K562 (cell line): ENCODE measurements around the gene VSIG10. TPM values are rescaled to one million over a fixed set of nuclear protein-coding genes. Genes with fewer than 3 reads are reported as not detected.

Experiments used
- ATAC-seq: fragments of 200-7000 bp; cut with Tn5 transposase; 3 replicates; pipeline ENCODE4 v1.9.1; 2020; ENCODE audit warnings: moderate library complexity
- BruUV-seq: library from RNA; stranded (reverse); fragments of 400-500 nt; replicated peaks from 2 replicates; lab custom pipeline; 2021; lab: Mats Ljungman, UMichigan
- CTCF ChIA-PET: fragments of 300-600 bp; formaldehyde crosslinking; extraction: SDS; loops from one replicate; lab custom pipeline; 2021; ENCODE audit warnings: low intra/inter-chr PET ratio; lab: Yijun Ruan, JAX
- POLR2A ChIA-PET: fragments of 300-600, 350-650 bp; sonication (Branson Sonifier 250); formaldehyde crosslinking; extraction: SDS; loops from one replicate; lab custom pipeline; 2021; ENCODE audit warnings: antibody characterized with exemption, inconsistent platforms; lab: Yijun Ruan, JAX
- DNase-seq, 4 experiments: peaks; one replicate each; pipeline versions ENCODE4 v3.0.0 to v3.0.0-alpha.2; 2011 to 2018; ENCODE audit warnings: low spot score in 3 of 4, mixed read lengths in 3 of 4; ENCODE audit errors: extremely low read depth in 1 of 4
- FAIRE-seq: peaks from 2 replicates; lab custom pipeline; 2011; peaks lifted over from hg19 to GRCh38; lab: Jason Lieb, UNC
- H2AFZ ChIP-seq: 2 replicates; pipeline ENCODE4 v1.6.0; 2011; ENCODE audit warnings: low read depth, low read length, control low read depth, inconsistent platforms
- H3K27ac ChIP-seq: fragments of 200-600 bp; 3 replicates; pipeline ENCODE4 v1.8.0; 2011; ENCODE audit warnings: low read depth, mild to moderate bottlenecking, control low read depth, inconsistent platforms, low read length, moderate library complexity, mixed read lengths; ENCODE audit errors: extremely low read depth
- H3K27me3 ChIP-seq, 2 experiments: fragments of 300-600 bp in 1 of 2; 2 replicates in 1 of 2; 3 replicates in 1 of 2; pipeline versions ENCODE4 v1.6.0 to v1.8.0; 2011; ENCODE audit warnings: inconsistent platforms in 2 of 2, low read length in 2 of 2, mild to moderate bottlenecking in 1 of 2, mixed read lengths in 1 of 2, moderate library complexity in 1 of 2; ENCODE audit not compliant: control insufficient read depth in 2 of 2, insufficient read depth in 2 of 2
- H3K36me3 ChIP-seq: fragments of 300-600 bp; 3 replicates; pipeline ENCODE4 v1.8.0; 2011; ENCODE audit warnings: mild to moderate bottlenecking, low read length, inconsistent platforms; ENCODE audit not compliant: control insufficient read depth, insufficient read depth
- H3K4me1 ChIP-seq, 2 experiments: fragments of 200-600 bp in 1 of 2; replicated peaks in 1 of 2; 2 replicates in 1 of 2; 3 replicates in 1 of 2; pipeline versions ENCODE4 v1.5.1 to v1.8.0; 2011; ENCODE audit warnings: inconsistent platforms in 2 of 2, low read length in 2 of 2, mild to moderate bottlenecking in 1 of 2, mixed read lengths in 1 of 2, moderate library complexity in 1 of 2; ENCODE audit not compliant: control insufficient read depth in 2 of 2, insufficient read depth in 2 of 2
- H3K4me2 ChIP-seq: 2 replicates; pipeline ENCODE4 v1.6.1; 2011; ENCODE audit warnings: low read length, control low read depth, inconsistent platforms, mixed read lengths; ENCODE audit not compliant: insufficient read depth
- H3K4me3 ChIP-seq: fragments of 200-600 bp; sonication (generic), shearing (Covaris generic); 2 replicates; pipeline ENCODE4 v1.5.1; 2016; ENCODE audit warnings: control low read depth, inconsistent platforms
- H3K79me2 ChIP-seq: fragments of 200-600 bp; 3 replicates; pipeline ENCODE4 v1.8.0; 2011; ENCODE audit warnings: low read length, inconsistent platforms; ENCODE audit not compliant: control insufficient read depth, insufficient read depth
- H3K9ac ChIP-seq, 2 experiments: 2 replicates each; pipeline versions ENCODE4 v1.6.0 to v1.6.1; 2011; ENCODE audit warnings: low read depth in 2 of 2, low read length in 2 of 2, control low read depth in 1 of 2, inconsistent platforms in 1 of 2, mild to moderate bottlenecking in 1 of 2, mixed read lengths in 1 of 2; ENCODE audit not compliant: insufficient read depth in 1 of 2
- H3K9me1 ChIP-seq: one replicate; pipeline ENCODE4 v1.6.0; 2011; ENCODE audit warnings: inconsistent platforms, mild to moderate bottlenecking, low read length, moderate library complexity; ENCODE audit not compliant: control insufficient read depth, insufficient read depth
- H3K9me3 ChIP-seq: replicated peaks from 2 replicates; pipeline ENCODE4 v1.5.1; 2011; ENCODE audit warnings: low read depth, low read length, inconsistent platforms; ENCODE audit not compliant: control insufficient read depth, insufficient read depth
- H4K20me1 ChIP-seq: replicated peaks from 2 replicates; pipeline ENCODE4 v1.6.1; 2011; ENCODE audit warnings: low read length, inconsistent platforms, mixed read lengths; ENCODE audit not compliant: control insufficient read depth, insufficient read depth
- JUN ChIP-seq, 2 experiments: sonication (generic) in 1 of 2; formaldehyde crosslinking in 1 of 2; IDR thresholded peaks; 2 replicates each; pipeline versions ENCODE4 v1.6.1 to v1.8.0; 2012 to 2022; ENCODE audit warnings: borderline replicate concordance in 2 of 2, mild to moderate bottlenecking in 2 of 2, improper control_type of control experiment in 1 of 2, low read depth in 1 of 2, low read length in 1 of 2, missing genetic modification reagents in 1 of 2
- TOE1 ChIP-seq, 2 experiments: fragments of 450-650 bp in 1 of 2; sonication (generic) in 1 of 2; formaldehyde crosslinking in 1 of 2; IDR thresholded peaks; 2 replicates each; pipeline versions ENCODE4 v1.7.1 to v1.8.0; 2016 to 2022; ENCODE audit warnings: borderline replicate concordance in 2 of 2, mild to moderate bottlenecking in 2 of 2, antibody characterized with exemption in 1 of 2, inconsistent platforms in 1 of 2, low read depth in 1 of 2, missing genetic modification reagents in 1 of 2, moderate library complexity in 1 of 2
- in situ Hi-C: fragments of 300-500 bp; cut with MboI; formaldehyde crosslinking; loops from 4 replicates; pipeline ENCODE4 v1.15.0; 2018; ENCODE audit warnings: inconsistent platforms, mixed read lengths
- intact Hi-C: fragments of 100-400 bp; cut with micrococcal nuclease; formaldehyde crosslinking; loops from 2 replicates; pipeline ENCODE4 v1.14.2; 2022
- polyA plus RNA-seq, 8 experiments: library from polyadenylated mRNA; depleted of rRNA in 4 of 8; stranded (reverse) in 5 of 8; unstranded in 3 of 8; fragments of >200 nt; fragmentation: Nextera tagmentation in 2 of 8; fragmentation: Illumina TruSeq in 1 of 8; extraction: Ambion mirVana in 2 of 8; extraction: Trizol in 1 of 8; gene quantifications; 2 replicates each; pipeline versions ENCODE4 v1.2.1 to v1.2.3, GENCODE V29; 2011 to 2014; ENCODE audit warnings: inconsistent platforms in 1 of 8, missing spikeins in 1 of 8
- total RNA-seq, 7 experiments: library from RNA; depleted of rRNA in 6 of 7; stranded (reverse); fragments of >200 nt in 6 of 7; fragmentation: Illumina TruSeq in 2 of 7; extraction: Trizol in 2 of 7; gene quantifications; 2 replicates each; pipeline versions ENCODE4 v1.2.1 to v1.2.3, GENCODE V29; 2011 to 2021; ENCODE audit warnings: low replicate concordance in 1 of 7

VSIG10 gene
- total and polyA plus RNA-seq, 9 of the 15 experiments (the other 6 are each of a cell fraction or from before 2014, with no cell fraction given): 4.1 to 8.8 (median 4.7) TPM

DNA sequence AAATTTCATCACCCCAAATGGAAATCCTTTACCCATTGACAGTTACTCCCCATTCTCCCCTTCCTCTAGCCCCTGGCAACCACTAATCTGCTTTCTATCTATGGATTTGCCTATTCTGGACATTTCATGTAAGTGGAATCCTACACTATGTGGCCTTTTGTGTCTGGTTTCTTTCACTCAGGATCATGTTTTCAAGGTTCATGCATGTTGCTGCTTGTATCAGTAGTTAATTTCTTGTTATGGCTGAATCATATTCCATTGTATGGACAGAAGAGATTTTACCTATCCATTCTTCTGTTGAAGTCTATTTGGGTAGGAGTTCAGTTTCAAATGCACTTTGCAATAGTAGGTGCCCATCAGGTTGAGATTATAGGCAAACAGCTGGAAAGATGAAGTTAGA, 85.9 kb downstream of the VSIG10 start:
- intact Hi-C loops (no loop called here), in situ Hi-C loops (no loop called here)
- peaks cover 54% of the 10 kb centered on the region for H3K36me3 ChIP-seq
- FAIRE-seq (no peak), ATAC-seq (no peak), DNase-seq (no peak)
- BruUV-seq: no TSS peak
- no peaks in the 10 kb centered on the region for H3K27me3 ChIP-seq
- no peaks in the 10 kb centered on the region for H4K20me1 ChIP-seq
- POLR2A ChIA-PET: interaction anchor here (0.7 to 2.0 kb wide), 4 partner anchors 8 to 32 kb away, joined by 3 to 13 read pairs (median 4); no protein-coding TSS in a partner anchor
- no peaks in the 10 kb centered on the region for H3K9me1 ChIP-seq
- peak overlapping the region; percentile 87; the same call in 2 of the 3 replicates for H3K27ac ChIP-seq
- peaks cover 42% of the 10 kb centered on the region for H3K79me2 ChIP-seq
- CTCF ChIA-PET: no interaction called here
- H3K4me3 ChIP-seq: peak overlapping the region; percentile 57
- peak overlapping the region; percentile 85 for H3K4me2 ChIP-seq
- no peak for TF ChIP-seq TOE1 (IDR thresholded peaks at IDR 0.05; ENCODE audit: borderline replicate concordance)
- no peak for TF ChIP-seq TOE1 (CRISPR knock-in tag; IDR thresholded peaks at IDR 0.05; ENCODE audit: borderline replicate concordance, low read depth)
- no peak for TF ChIP-seq JUN (IDR thresholded peaks at IDR 0.05; ENCODE audit: borderline replicate concordance, low read depth, low read length)
- TF ChIP-seq JUN (CRISPR knock-in tag; IDR thresholded peaks at IDR 0.05; ENCODE audit: borderline replicate concordance): no peak
- peak overlapping the region in 1 of 2 experiments; percentile 92; a peak in 2 of 4 replicates for H3K9ac ChIP-seq
- no peaks in the 10 kb centered on the region for H3K9me3 ChIP-seq
- H2AFZ ChIP-seq: no peak overlapping the region
- peaks cover 13 to 33% of the 10 kb centered on the region in 2 experiments for H3K4me1 ChIP-seq
